Heart right ventricle (tissue), 16 donors: ENCODE data around the gene CSMD2. TPM values are rescaled to one million over a fixed set of nuclear protein-coding genes. Genes with fewer than 3 reads are reported as not detected.

Source experiments
- ATAC-seq, 8 donors: fragments of 200-7000 bp; cut with Tn5 transposase; one replicate each; pipeline ENCODE4 v1.9.1; 2020; ENCODE audit warnings: mild to moderate bottlenecking in 8 of 8, moderate library complexity in 8 of 8, moderate number of reproducible peaks in 1 of 8
- DNase-seq, 2 donors: peaks; one replicate each; pipeline ENCODE4 v3.0.0-alpha.2; 2020
- H3K27ac ChIP-seq, 10 donors: fragments of 200-600 bp; sonication (generic) in 2 of 10; one replicate each; pipeline versions ENCODE4 v1.5.0 to v1.8.0; 2020 to 2022; ENCODE audit warnings: mild to moderate bottlenecking in 3 of 10
- H3K27me3 ChIP-seq, 7 donors: fragments of 200-600 bp; one replicate each; pipeline ENCODE4 v1.8.0; 2021 to 2022; ENCODE audit warnings: mild to moderate bottlenecking in 2 of 7
- H3K36me3 ChIP-seq, 9 donors: fragments of 200-600 bp; sonication (generic) in 1 of 9; one replicate each; pipeline versions ENCODE4 v1.5.0 to v1.8.0; 2020 to 2022; ENCODE audit warnings: mild to moderate bottlenecking in 2 of 9
- H3K4me1 ChIP-seq, 9 donors: fragments of 200-600 bp; sonication (generic) in 1 of 9; one replicate each; pipeline versions ENCODE4 v1.5.0 to v1.8.0; 2020 to 2022; ENCODE audit warnings: mild to moderate bottlenecking in 4 of 9
- H3K4me3 ChIP-seq, 10 donors: fragments of 200-600 bp; sonication (generic) in 2 of 10; one replicate each; pipeline versions ENCODE4 v1.5.0 to v1.8.0; 2020 to 2022; ENCODE audit warnings: mild to moderate bottlenecking in 7 of 10, moderate library complexity in 2 of 10
- H3K9me3 ChIP-seq, 11 donors: fragments of 200-600 bp in 10 of 11; sonication (generic) in 2 of 11; one replicate each; pipeline versions ENCODE4 v1.5.0 to v1.8.0; 2013 to 2022; ENCODE audit warnings: mild to moderate bottlenecking in 2 of 11, control low read depth in 1 of 11, moderate library complexity in 1 of 11
- CTCF ChIP-seq, 9 donors: fragments of 200-600 bp; sonication (generic) in 2 of 9; IDR thresholded peaks; one replicate each; pipeline versions ENCODE4 v1.5.0 to v1.8.0; 2021 to 2022; ENCODE audit warnings: antibody characterized with exemption in 9 of 9, mild to moderate bottlenecking in 5 of 9, moderate library complexity in 1 of 9
- WGBS, 2 donors: extraction: QIAGEN DNeasy Blood & Tissue Kit; methylation state at CpG; one replicate each; pipeline ENCODE4 v1.1.7; 2013; ENCODE audit warnings: inconsistent platforms in 1 of 2; 5-methylcytosine and 5-hydroxymethylcytosine counted together
- intact Hi-C, 10 donors: fragments of 100-400 bp; cut with DNase I; formaldehyde crosslinking; loops; one replicate each; pipeline versions ENCODE4 v1.11.1 to v1.14.2; 2022
- polyA plus RNA-seq, 2 donors: library from polyadenylated mRNA; stranded (reverse); fragments of 200-250 nt; gene quantifications; one replicate each; pipeline ENCODE4 v1.2.3, GENCODE V29; 2013
- total RNA-seq, 10 donors: library from RNA; stranded (reverse); fragmentation: NEBNext Ultra II Directional in 3 of 10; extraction: Animal tissue kit (Norgen Biotek cat#: 25700) in 3 of 10; gene quantifications; one replicate each; pipeline versions ENCODE4 v1.2.1 to v1.2.4, GENCODE V29; 2021 to 2023
- donor health status: Arrhythmogenic right ventricular cardiomyopathy.
- donor health status: ischemic (EF 13 %, LVEDD 7.1; RV severe dilation, severe dysfunction).
- donor health status: healthy with polysubstance abuse.
- donor health status: DM: no; HTN: yes; CAD: no.
- donor health status: DM: no; HTN: no; CAD: no.
- donor health status: ischemic (EF 25% LVEDD 6.9; RV normal size, moderate dysfunction).
- donor health status: ischemic (EF 25% LVEDD 5.7; RV mildly dilated, moderate dysfunction).
- donor health status: healthy.
- donor health status: DM: yes; HTN: yes; CAD: no.
- donor health status: Ischemic cardiomyopathy.
- donor health status: ischemic (EF 35%, LVEDD 5.7; RV mildly dilated, moderate dysfunction).
- donor health status: nonischemic (EF 11% LVEDD 7.7; RV severe dilation, severe dysfunction).
- donor health status: DM: yes; HTN: yes; CAD: no.
- donor health status: PGD.
- donor health status: ischemic (EF 29% LVEDD 5.4; RV normal size, mild dysfunction).
- donor health status: nonischemic (EF 23%, LVEDD 6.1; RV moderate dilation, normal function).

Gene CSMD2
- total and polyA plus RNA-seq, 12 donors, result 0.04 to 0.97 (median 0.14) TPM; not detected in 1

GRCh38 chr1:33599516-33600115, 565.4 kb downstream of the CSMD2 start:
- Histone ChIP-seq H3K4me1 (peaks cover 0 to 4% (median 0%) of the 10 kb centered on the region in 9 donors), H3K4me3 (no peak overlapping the region), H3K27me3 (no peaks in the 10 kb centered on the region), H3K9me3 (no peaks in the 10 kb centered on the region), H3K36me3 (no peaks in the 10 kb centered on the region), H3K27ac (no peak overlapping the region)
- intact Hi-C loops, result no loop called here
- no peak for TF ChIP-seq CTCF (IDR thresholded peaks at IDR 0.05)
- WGBS, 2 donors, result 84 to 87% methylated on average over 7 of the region's 7 CpGs
- no peak for ATAC-seq
- no peak for DNase-seq

- Histone ChIP-seq H3K9me3 (no peaks in the 10 kb centered on the region), H3K27me3 (no peaks in the 10 kb centered on the region)
- intact Hi-C loops, result no loop called here
Measured at GRCh38 chr1:33588726-33589125, 576.3 kb downstream of the CSMD2 start.

DNA sequence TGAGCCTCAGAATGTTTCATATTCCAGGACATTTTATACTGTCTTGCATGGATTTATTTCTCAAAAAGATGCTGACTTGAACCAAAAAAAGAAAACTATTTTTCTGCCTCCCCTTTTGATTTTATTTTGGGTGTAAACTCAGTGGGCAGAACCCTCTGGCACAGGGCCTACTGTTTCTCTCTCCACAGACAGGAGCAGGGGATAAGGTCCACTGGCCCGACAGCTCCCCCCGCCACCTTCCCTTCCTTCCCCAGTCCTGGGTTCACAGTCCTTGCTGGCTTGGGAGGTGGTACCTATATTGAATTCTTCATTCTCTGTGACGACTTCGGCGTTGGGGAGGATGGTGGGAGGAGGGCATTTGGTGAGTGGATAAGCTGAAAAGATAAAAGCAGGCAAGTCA, 578.2 kb downstream of the CSMD2 start:
- H3K9me3 ChIP-seq, result no peaks in the 10 kb centered on the region
- H3K4me3 ChIP-seq, result no peak overlapping the region
- ATAC-seq (no peak), DNase-seq (no peak)
- peaks cover 0 to 9% (median 0%) of the 10 kb centered on the region in 9 donors for H3K4me1 ChIP-seq
- TF ChIP-seq CTCF (IDR thresholded peaks at IDR 0.05), result no peak
- intact Hi-C loops, result no loop called here
- 90 to 92% methylated on average over 5 of the region's 5 CpGs for WGBS, 2 donors
- H3K36me3 ChIP-seq, result no peaks in the 10 kb centered on the region
- no peaks in the 10 kb centered on the region for H3K27me3 ChIP-seq
- no peak overlapping the region for H3K27ac ChIP-seq

More at GRCh38 chr1:33588726-33589125, 576.3 kb downstream of the CSMD2 start:
- ATAC-seq, result no peak
- H3K4me3 ChIP-seq, result no peak overlapping the region
- WGBS, 2 donors, result 96 to 98% methylated on average over 7 of the region's 7 CpGs
- no peaks in the 10 kb centered on the region for H3K36me3 ChIP-seq
- TF ChIP-seq CTCF (IDR thresholded peaks at IDR 0.05), result no peak
- DNase-seq, result no peak
- no peak overlapping the region for H3K27ac ChIP-seq
- H3K4me1 ChIP-seq, result peaks cover 0 to 2% (median 0%) of the 10 kb centered on the region in 9 donors

DNA sequence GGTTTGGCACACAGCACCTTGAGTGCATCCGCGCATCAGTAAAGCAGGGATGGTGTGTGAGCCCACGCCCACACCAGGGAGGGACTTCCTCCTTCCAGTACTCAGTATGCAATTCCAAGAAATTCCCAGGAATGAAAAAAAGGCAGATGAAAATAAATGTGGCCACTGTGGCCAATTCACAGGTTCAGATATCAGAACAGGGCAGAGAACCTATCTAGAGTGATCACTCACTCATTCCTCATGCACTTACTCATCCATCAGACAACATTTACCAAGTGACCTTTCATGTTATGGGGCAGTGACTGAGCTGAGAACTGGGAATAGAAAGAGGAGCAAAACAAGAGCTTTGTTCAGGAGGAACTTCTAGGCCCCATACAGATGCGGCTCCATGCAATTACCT, 578.9 kb downstream of the CSMD2 start:
- H3K36me3 ChIP-seq, result no peaks in the 10 kb centered on the region
- intact Hi-C loops, result no loop called here
- H3K27me3 ChIP-seq, result no peaks in the 10 kb centered on the region
- no peak overlapping the region for H3K27ac ChIP-seq
- no peak for DNase-seq
- no peak for ATAC-seq
- 97 to 99% methylated on average over 4 of the region's 4 CpGs for WGBS, 2 donors
- no peaks in the 10 kb centered on the region for H3K9me3 ChIP-seq
- no peak overlapping the region for H3K4me3 ChIP-seq
- TF ChIP-seq CTCF (IDR thresholded peaks at IDR 0.05), result no peak
- H3K4me1 ChIP-seq, result peaks cover 0 to 9% (median 0%) of the 10 kb centered on the region in 9 donors
